Measurements from ENCODE around the gene MPRIP.

- TF ChIP-seq CTCF (IDR thresholded peaks at IDR 0.05; ENCODE audit: poor library complexity) (no peak), EZH2phosphoT487 (IDR thresholded peaks at IDR 0.05; ENCODE audit: low read depth, severe bottlenecking, unreplicated experiment) (no peak)
Measured at GRCh38 chr17:17027442-17028058, 14.7 kb upstream of the MPRIP start.
